ENCODE results near the gene UCP3. TPM values are rescaled to one million over a fixed set of nuclear protein-coding genes. Genes with fewer than 3 reads are reported as not detected.

The UCP3 gene
- total and polyA plus RNA-seq, 4 experiments from 2014 or later, result 0.54 to 6.3 (median 2.7) TPM

DNA sequence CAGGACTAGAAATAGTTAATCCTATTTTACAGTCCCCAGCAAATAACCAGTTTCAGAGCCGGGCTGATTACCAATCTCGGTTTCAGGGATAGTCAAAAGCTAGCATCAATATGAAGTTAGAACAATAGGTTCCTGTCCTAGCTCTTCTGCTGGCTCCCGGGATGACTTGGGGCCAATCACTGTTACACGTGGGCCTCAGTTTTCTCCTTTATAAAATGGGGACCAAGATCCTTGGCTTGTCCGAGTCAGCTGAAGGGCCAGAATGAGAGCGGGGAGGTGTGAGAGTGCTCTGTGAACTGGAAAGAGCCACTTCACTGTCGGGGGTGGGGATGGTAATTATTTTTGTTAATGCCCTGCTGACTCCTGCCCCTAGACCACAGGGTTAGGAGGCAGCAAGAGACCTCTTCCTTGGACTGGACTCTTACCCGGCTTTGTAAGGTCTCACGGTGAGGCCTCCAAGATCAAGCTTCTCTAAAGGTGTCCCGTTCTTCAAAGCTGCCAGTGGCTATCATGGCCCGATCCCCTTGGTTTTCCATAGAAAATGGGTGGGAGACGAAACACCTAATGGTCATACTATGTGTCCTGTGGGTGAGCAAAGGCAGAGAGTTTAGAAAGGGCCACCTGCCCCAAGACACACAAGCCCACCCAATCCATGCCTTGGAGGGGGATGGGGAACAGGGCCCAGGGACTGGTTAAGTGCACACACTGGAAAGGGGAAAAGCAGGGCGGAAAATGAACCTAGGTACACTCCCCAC lies 27.7 kb downstream of the UCP3 start:
- Mint-ChIP-seq H3K4me1 (peaks cover 32 to 86% (median 46%) of the 10 kb centered on the region in 4 donors), H3K36me3 (peaks cover 56 to 65% of the 10 kb centered on the region in 2 donors), H3K27ac (peak overlapping the region; percentile 98 to 100 (median 99)), H3K4me3 (peak overlapping the region; percentile 96 to 100 (median 99)), H3K9me3 (peaks cover 0 to 3% (median 0%) of the 10 kb centered on the region in 8 donors), H3K27me3 (no peaks in the 10 kb centered on the region)
- CTCF ChIA-PET (ENCODE audit: partially characterized antibody), result interaction anchor here (1.2 to 5.0 kb wide), 10 partner anchors 8 to 57 kb away, joined by 3 to 38 read pairs (median 15); no protein-coding TSS in a partner anchor
- no peaks in the 10 kb centered on the region for H3K27me3 ChIP-seq (ENCODE audit: insufficient read depth, low read length)
- H3K4me3 ChIP-seq (ENCODE audit: low read length in 2 of 2), result peak overlapping the region; percentile 87 to 99
- peaks cover 61% of the 10 kb centered on the region for H3K4me1 ChIP-seq (ENCODE audit: insufficient read depth, low read length)
- intact Hi-C loops (cut with micrococcal nuclease), result loop anchor here (5.0 kb wide), 1 partner anchor 104 kb away; the partner anchor contains the start of genes COA4 and PAAF1
- H3K36me3 ChIP-seq (ENCODE audit: insufficient read depth, low read length), result peaks cover 44% of the 10 kb centered on the region
- H3K27ac ChIP-seq (ENCODE audit: low read depth, low read length), result peak overlapping the region; percentile 84
- POLR2A ChIA-PET (ENCODE audit: partially characterized antibody), result interaction anchor here (0.7 to 38.4 kb wide), 8 partner anchors 12 to 251 kb away, joined by 3 to 2221 read pairs (median 16); partner anchors contain the start of genes C2CD3, PPME1 and UCP3
- no peak for DNase-seq
- H3K9me3 ChIP-seq (ENCODE audit: control insufficient read depth in 1 of 2, low read length in 2 of 2), result no peaks in the 10 kb centered on the region

DNA sequence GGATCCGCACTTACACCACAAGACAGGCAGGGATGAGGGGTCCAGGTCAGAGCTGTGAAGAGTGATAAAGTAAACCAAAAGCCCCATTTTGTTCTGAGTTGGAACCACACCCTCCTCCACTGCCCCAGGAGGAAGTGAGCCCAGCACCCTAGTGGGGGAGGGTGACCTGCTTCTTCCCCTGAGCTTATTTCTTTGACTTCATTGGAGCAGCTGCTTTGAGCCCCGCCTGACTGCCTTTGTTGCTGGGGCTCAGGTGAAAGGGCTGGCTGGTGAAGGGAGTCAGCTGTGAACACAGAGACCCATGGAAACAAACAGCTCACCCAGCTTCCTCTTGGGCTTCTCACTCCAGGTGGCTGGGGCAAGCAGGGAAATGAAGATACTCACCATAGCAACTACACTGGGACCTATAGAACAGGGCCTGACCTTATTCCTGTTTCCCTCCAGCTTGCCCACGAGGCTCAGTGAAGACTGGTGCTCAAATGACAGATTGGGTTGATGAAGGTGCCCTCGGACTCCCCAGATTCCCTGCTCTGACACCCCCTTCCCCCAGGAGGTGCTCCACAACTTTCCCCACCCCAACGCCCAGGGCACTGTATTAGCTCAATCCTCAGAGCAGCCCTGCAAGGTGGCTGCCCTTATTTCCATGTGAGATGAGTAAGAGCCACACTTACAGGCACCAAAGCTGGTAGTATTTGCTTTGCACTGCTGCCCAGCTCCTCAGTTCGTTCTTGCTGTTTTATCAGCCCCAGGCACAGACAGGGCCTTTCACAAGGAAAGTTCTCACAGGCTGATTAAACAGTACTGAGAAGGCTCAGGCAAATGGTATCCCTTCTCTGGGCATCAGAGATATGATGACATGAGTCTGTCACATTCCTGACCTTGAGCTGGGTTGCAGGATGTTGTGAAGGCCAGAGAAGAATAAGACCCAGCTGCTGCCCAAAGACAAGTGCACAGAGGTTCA lies 28.6 kb downstream of the UCP3 start:
- H3K9me3 Mint-ChIP-seq, result peaks cover 0 to 3% (median 0%) of the 10 kb centered on the region in 8 donors
- Histone ChIP-seq H3K27me3 (ENCODE audit: insufficient read depth, low read length) (no peaks in the 10 kb centered on the region), H3K9me3 (ENCODE audit: control insufficient read depth in 1 of 2, low read length in 2 of 2) (no peaks in the 10 kb centered on the region), H3K27ac (ENCODE audit: low read depth, low read length) (peak overlapping the region; percentile 84), H3K4me1 (ENCODE audit: insufficient read depth, low read length) (peaks cover 70% of the 10 kb centered on the region), H3K4me3 (ENCODE audit: low read length in 2 of 2) (peak overlapping the region; percentile 87 to 99), H3K36me3 (ENCODE audit: insufficient read depth, low read length) (peaks cover 54% of the 10 kb centered on the region)
- H3K4me3 Mint-ChIP-seq, result peak overlapping the region; percentile 96 to 100 (median 99)
- peak overlapping the region; percentile 98 to 100 (median 99) for H3K27ac Mint-ChIP-seq
- no peaks in the 10 kb centered on the region for H3K27me3 Mint-ChIP-seq
- peaks cover 37 to 95% (median 53%) of the 10 kb centered on the region in 4 donors for H3K4me1 Mint-ChIP-seq
- peaks cover 65 to 75% of the 10 kb centered on the region in 2 donors for H3K36me3 Mint-ChIP-seq
- peak; percentile 89 to 94 (median 91) for DNase-seq
- CTCF ChIA-PET (ENCODE audit: partially characterized antibody), result interaction anchor here (0.6 to 5.0 kb wide), 18 partner anchors 7 to 72 kb away, joined by 3 to 38 read pairs (median 6); partner anchors contain the start of gene UCP3
- intact Hi-C loops (cut with micrococcal nuclease), result loop anchor here (1.0 to 5.0 kb wide), 5 partner anchors 15 to 103 kb away; partner anchors contain the start of genes COA4 and PAAF1
- POLR2A ChIA-PET (ENCODE audit: partially characterized antibody), result interaction anchor here (0.6 to 38.4 kb wide), 18 partner anchors 11 to 382 kb away, joined by 3 to 2221 read pairs (median 4); partner anchors contain the start of genes C2CD3, FAM168A, PPME1 and RAB6A

DNA sequence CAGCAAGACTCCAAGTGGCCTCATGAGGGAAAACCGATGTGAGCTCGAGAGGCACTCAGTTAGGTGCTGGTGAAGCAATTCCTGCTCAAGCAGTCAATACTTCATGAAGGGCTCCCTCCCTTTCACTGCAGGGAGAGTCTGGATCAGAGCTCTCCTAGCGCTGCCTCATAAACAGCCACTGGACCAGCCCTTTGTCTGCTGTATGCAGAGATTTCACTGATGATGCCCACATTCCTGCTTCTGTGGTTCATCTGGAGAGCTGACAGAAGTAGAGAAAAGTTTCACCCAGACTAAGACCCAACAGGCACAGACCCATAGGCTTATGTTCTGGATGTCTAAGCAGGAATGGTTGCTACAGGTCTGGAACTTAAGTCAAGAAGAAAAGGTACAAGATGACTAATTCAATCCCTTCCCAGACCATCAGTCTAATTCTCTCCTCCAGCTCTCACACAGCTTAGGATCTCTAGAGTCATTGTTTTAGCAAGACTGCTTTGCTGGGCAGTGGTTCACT lies 30.3 kb downstream of the UCP3 start:
- Histone ChIP-seq H3K27ac (ENCODE audit: low read depth, low read length) (peak overlapping the region; percentile 84), H3K4me1 (ENCODE audit: insufficient read depth, low read length) (peaks cover 76% of the 10 kb centered on the region), H3K4me3 (ENCODE audit: low read length in 2 of 2) (peak overlapping the region; percentile 23 to 99), H3K27me3 (ENCODE audit: insufficient read depth, low read length) (no peaks in the 10 kb centered on the region), H3K36me3 (ENCODE audit: insufficient read depth, low read length) (peaks cover 65% of the 10 kb centered on the region), H3K9me3 (ENCODE audit: control insufficient read depth in 1 of 2, low read length in 2 of 2) (no peaks in the 10 kb centered on the region)
- H3K27me3 Mint-ChIP-seq, result no peaks in the 10 kb centered on the region
- peak overlapping the region; percentile 83 to 100 (median 98) for H3K4me3 Mint-ChIP-seq
- intact Hi-C loops (cut with micrococcal nuclease), result no loop called here
- H3K36me3 Mint-ChIP-seq, result peaks cover 80 to 91% of the 10 kb centered on the region in 2 donors
- peaks cover 0 to 3% (median 0%) of the 10 kb centered on the region in 8 donors for H3K9me3 Mint-ChIP-seq
- ChIA-PET POLR2A (ENCODE audit: partially characterized antibody) (interaction anchor here (0.5 to 38.4 kb wide), 8 partner anchors 10 to 192 kb away, joined by 3 to 2221 read pairs (median 16); partner anchors contain the start of genes C2CD3, PPME1 and UCP3), CTCF (ENCODE audit: partially characterized antibody) (interaction anchor here (1.2 to 5.0 kb wide), 5 partner anchors 8 to 41 kb away, joined by 3 to 38 read pairs (median 15); no protein-coding TSS in a partner anchor)
- no peak for DNase-seq
- H3K4me1 Mint-ChIP-seq, result peaks cover 45 to 100% (median 60%) of the 10 kb centered on the region in 4 donors
- H3K27ac Mint-ChIP-seq, result peak overlapping the region; percentile 98 to 100 (median 99)

DNA sequence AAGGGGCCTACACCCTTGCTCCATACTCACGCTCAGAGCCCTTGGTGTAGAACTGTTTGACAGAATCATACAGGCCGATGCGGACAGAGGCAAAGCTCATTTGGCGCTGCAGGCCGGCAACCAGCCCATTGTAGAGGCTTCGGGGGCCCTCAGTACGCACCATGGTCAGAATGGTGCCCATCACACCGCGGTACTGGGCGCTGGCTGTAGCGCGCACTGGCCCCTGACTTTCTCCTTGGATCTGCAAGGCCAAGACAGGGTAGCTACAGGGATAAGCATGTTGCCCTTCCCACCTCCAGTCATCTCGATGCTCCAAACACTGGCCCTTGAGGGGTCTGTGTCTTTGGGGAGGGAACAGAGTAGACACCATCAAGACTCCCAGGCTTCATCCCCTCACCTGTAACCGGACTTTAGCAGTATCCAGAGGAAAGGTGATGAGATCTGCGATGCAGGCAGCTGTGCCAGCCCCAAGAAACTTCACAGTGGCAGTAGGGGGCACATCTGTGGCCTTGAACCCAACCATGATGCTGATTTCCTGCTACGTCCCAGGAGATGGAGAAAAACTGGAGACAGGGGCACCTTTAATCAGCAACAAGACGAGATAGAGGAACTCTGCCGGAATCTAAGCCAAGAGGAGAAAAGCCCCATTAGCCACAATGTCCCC lies 30.9 kb downstream of the UCP3 start:
- CTCF ChIA-PET (ENCODE audit: partially characterized antibody), result interaction anchor here (1.2 to 5.0 kb wide), 4 partner anchors 8 to 41 kb away, joined by 3 to 38 read pairs (median 12); no protein-coding TSS in a partner anchor
- no peak for DNase-seq
- peak overlapping the region; percentile 83 to 100 (median 98) for H3K4me3 Mint-ChIP-seq
- H3K27me3 Mint-ChIP-seq, result no peaks in the 10 kb centered on the region
- H3K4me1 Mint-ChIP-seq, result peaks cover 47 to 100% (median 63%) of the 10 kb centered on the region in 4 donors
- H3K27ac ChIP-seq (ENCODE audit: low read depth, low read length), result peak overlapping the region; percentile 84
- H3K27ac Mint-ChIP-seq, result peak overlapping the region; percentile 98 to 100 (median 99)
- intact Hi-C loops (cut with micrococcal nuclease), result no loop called here
- H3K4me3 ChIP-seq (ENCODE audit: low read length in 2 of 2), result peak overlapping the region; percentile 23 to 99
- H3K36me3 Mint-ChIP-seq, result peaks cover 80 to 89% of the 10 kb centered on the region in 2 donors
- H3K4me1 ChIP-seq (ENCODE audit: insufficient read depth, low read length), result peaks cover 78% of the 10 kb centered on the region
- no peaks in the 10 kb centered on the region for H3K9me3 ChIP-seq (ENCODE audit: control insufficient read depth in 1 of 2, low read length in 2 of 2)
- H3K36me3 ChIP-seq (ENCODE audit: insufficient read depth, low read length), result peaks cover 65% of the 10 kb centered on the region
- POLR2A ChIA-PET (ENCODE audit: partially characterized antibody), result interaction anchor here (5.1 to 38.4 kb wide), 3 partner anchors 9 to 53 kb away, joined by 49 to 2221 read pairs (median 623); partner anchors contain the start of gene UCP3
- peaks cover 0 to 2% (median 0%) of the 10 kb centered on the region in 8 donors for H3K9me3 Mint-ChIP-seq
- H3K27me3 ChIP-seq (ENCODE audit: insufficient read depth, low read length), result no peaks in the 10 kb centered on the region

DNA sequence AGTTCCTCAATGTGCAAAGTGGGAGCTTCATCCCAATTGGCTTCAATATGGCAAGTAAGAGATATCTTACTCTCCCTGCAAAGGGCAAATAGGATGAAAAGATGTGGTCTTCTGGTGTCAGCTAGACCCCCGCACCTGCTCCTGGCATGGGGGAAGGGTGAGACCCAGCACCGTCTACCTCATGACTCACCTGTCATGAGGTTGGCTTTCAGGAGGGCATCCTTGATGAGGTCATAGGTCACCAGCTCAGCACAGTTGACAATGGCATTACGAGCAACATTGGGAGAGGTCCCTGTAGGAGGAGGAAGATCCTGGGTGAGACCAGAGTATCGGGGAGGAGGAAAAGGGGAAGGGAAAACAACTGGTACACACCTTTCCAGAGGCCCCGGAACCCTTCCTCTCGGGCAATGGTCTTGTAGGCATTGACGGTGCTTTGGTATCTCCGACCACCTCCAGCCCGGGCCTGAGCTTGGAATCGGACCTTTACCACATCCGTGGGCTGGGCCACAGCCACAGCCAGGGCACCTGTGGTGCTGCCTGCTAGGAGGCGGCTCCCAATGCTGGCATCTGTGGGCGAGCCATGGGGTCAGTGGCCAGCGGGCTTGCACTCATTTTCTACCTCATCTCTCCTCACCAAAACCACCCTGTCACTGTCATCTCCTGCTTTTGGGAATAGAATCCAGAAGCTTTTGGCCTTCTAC lies 32.3 kb downstream of the UCP3 start:
- Histone ChIP-seq H3K27ac (ENCODE audit: low read depth, low read length) (peak overlapping the region; percentile 84), H3K9me3 (ENCODE audit: control insufficient read depth in 1 of 2, low read length in 2 of 2) (no peaks in the 10 kb centered on the region), H3K36me3 (ENCODE audit: insufficient read depth, low read length) (peaks cover 64% of the 10 kb centered on the region), H3K4me3 (ENCODE audit: low read length in 2 of 2) (peak overlapping the region in 1 of 2 donors; percentile 99), H3K27me3 (ENCODE audit: insufficient read depth, low read length) (no peaks in the 10 kb centered on the region), H3K4me1 (ENCODE audit: insufficient read depth, low read length) (peaks cover 92% of the 10 kb centered on the region)
- Mint-ChIP-seq H3K4me1 (peaks cover 57 to 100% (median 73%) of the 10 kb centered on the region in 4 donors), H3K27me3 (no peaks in the 10 kb centered on the region), H3K4me3 (peak overlapping the region; percentile 57 to 100 (median 94)), H3K36me3 (peaks cover 74 to 77% of the 10 kb centered on the region in 2 donors), H3K27ac (peak overlapping the region; percentile 78 to 100 (median 91)), H3K9me3 (no peaks in the 10 kb centered on the region)
- ChIA-PET CTCF (ENCODE audit: partially characterized antibody) (interaction anchor here (0.9 to 1.1 kb wide), 3 partner anchors 10 to 55 kb away, joined by 3 to 4 read pairs (median 4); no protein-coding TSS in a partner anchor), POLR2A (ENCODE audit: partially characterized antibody) (interaction anchor here (0.6 to 38.4 kb wide), 5 partner anchors 8 to 72 kb away, joined by 3 to 2221 read pairs (median 5); partner anchors contain the start of gene UCP3)
- no peak for DNase-seq
- intact Hi-C loops (cut with micrococcal nuclease), result no loop called here
